ENCODE measurements around the gene SPI1.

- TF ChIP-seq POLR2A (IDR thresholded peaks at IDR 0.05; ENCODE audit: low read depth, low read length) (no peak), POLR2AphosphoS5 (IDR thresholded peaks at IDR 0.05; ENCODE audit: low read depth, low read length) (0 out of 2 replicates have a peak, but pooled peaks have one; percentile 55)
Observed at GRCh38 chr11:47355283-47356128, 22.8 kb downstream of the SPI1 start.

Measured in GM12891 (cell line).